GM20000 (cell line): Measurements from ENCODE around the gene ARHGAP23.
"Not testable (repeated sequence)": the region's sequence is repeated elsewhere in the genome, so short reads cannot be mapped to it uniquely, and the experiment has no call there.

Experiments used
- DNase-seq: peaks from one replicate; pipeline ENCODE4 v3.0.0; 2012; ENCODE audit warnings: low spot score
- TF ChIP-seq, protein P1 (sequence below): IDR thresholded peaks from 2 replicates; pipeline ENCODE4 v1.5.1; 2012; ENCODE audit warnings: mild to moderate bottlenecking, control low read depth; ENCODE audit errors: extremely low read depth, missing control alignments

ARHGAP23 gene

DNA sequence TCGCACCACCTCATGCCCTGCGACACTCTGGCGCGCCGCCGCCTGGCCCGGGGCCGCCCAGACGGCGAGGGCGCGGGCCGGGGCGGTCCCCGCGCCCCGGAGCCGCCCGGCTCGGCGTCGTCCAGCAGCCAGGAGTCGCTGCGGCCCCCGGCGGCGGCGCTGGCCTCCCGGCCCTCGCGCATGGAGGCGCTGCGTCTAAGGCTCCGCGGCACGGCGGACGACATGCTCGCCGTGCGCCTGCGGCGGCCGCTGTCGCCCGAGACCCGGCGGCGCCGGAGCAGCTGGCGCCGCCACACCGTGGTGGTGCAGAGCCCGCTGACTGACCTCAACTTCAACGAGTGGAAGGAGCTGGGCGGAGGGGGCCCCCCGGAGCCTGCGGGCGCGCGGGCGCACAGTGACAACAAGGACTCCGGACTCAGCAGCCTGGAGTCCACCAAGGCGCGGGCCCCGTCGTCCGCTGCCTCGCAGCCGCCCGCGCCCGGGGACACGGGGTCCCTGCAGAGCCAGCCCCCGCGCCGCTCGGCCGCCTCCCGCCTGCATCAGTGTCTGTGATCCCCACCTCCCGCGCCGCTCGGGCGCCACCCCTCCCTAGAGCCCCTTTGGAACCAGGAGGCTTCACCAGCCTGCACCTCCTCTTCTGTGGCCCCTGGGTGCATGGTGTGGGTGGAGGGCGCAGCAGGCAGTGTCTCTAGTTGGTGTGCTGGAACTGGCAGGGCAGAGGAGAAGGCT is 82.3 kb downstream of the ARHGAP23 start:
- peak; percentile 59 for DNase-seq
- TF ChIP-seq, protein P1, sequence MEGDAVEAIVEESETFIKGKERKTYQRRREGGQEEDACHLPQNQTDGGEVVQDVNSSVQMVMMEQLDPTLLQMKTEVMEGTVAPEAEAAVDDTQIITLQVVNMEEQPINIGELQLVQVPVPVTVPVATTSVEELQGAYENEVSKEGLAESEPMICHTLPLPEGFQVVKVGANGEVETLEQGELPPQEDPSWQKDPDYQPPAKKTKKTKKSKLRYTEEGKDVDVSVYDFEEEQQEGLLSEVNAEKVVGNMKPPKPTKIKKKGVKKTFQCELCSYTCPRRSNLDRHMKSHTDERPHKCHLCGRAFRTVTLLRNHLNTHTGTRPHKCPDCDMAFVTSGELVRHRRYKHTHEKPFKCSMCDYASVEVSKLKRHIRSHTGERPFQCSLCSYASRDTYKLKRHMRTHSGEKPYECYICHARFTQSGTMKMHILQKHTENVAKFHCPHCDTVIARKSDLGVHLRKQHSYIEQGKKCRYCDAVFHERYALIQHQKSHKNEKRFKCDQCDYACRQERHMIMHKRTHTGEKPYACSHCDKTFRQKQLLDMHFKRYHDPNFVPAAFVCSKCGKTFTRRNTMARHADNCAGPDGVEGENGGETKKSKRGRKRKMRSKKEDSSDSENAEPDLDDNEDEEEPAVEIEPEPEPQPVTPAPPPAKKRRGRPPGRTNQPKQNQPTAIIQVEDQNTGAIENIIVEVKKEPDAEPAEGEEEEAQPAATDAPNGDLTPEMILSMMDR = no peak

DNA sequence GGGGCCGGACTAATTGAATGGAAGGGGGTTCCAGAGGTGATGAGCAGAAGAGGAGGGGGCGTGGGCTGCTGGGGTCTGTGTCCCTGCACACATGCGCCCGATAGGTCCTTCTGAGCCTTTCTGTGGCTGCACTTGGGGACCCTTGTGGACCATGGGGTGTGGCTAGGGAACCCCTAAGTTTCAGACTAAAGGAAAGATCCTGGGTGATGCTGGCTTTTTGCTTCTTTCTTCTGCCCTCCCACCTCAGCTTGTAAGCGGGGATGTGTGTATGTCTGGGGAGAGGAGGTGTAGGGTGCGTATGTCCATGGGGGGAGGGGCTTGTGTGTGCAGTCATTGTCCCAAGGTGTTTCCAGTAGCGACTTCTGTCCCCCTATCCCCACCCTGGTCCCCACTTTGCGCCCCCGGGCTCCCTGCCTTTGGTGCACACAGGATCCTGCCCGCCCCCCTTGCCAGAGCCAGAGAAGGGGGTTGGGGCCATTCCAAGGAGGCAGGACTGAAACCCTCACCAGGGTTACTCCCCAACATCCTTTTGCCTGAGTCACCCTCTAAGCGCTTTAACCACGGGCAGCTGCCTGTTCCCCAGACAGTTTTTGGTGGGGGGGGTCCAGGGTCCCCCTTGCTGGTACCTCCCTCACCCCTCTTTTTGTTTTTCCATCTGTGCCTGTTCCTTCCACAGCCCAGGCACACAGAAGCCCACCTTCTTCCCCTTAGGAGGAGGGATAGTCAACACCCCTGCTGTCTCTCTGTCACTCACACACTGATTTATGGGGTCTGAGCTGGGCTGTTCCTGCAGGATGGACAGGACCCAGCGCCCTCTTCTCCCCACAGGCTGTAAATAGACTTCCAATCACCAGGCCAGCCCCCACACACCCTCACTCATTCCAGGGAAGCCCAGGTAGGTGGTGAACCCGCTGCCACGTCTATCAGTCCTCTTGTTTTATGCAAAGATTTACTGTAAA is 83.2 kb downstream of the ARHGAP23 start:
- TF ChIP-seq, protein P1 = no peak
- peak; percentile 14 for DNase-seq

DNA sequence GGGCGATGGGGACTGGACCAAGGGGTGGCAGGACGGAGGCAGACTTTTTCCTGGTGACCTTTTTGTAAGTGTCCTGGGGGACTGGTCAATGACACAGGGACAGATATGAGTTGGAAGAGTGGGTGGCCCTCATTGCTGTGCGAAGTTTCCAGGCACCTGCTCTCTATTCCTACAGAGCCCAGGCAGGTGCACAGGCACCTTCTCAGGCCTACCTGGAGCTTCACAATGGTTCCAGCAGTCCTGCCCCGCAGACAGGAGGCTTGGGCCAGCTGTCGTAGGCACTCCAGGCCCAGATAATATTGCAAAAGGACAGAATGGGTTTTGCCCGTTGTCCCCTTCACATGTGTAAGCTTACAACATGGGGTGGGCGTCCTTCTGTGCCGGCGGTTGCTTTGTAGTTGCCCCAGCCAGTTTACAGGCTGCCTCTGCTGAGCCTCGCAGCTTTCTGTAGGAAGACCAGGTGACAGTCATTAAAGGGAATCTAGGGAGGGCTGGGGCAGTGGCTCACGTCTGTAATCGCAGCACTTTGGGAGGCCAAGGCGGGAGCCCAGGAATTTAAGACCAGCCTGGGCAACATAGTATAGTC is 84.3 kb downstream of the ARHGAP23 start:
- DNase-seq = no peak
- TF ChIP-seq, protein P1 = no peak

DNA sequence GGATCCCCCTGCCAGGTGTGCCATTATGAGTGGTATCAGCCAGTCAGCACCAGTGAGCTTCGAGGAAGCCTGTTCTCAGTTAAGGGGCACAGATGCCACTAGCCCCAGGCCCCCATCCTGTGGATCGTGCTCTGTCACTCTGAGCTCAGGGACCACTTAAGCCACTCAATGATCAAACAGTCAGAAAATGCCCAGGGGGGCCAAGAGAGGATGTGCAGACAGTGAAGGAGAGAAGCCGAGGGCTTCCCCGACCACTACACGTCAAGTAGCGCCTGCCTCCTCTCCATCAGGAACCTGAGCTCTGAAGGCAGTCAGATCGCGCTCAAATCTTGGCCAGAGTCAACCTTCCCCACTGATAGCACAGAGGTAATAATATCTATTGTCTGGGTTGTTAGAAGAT is 98.3 kb downstream of the ARHGAP23 start:
- not testable (repeated sequence) for DNase-seq

DNA sequence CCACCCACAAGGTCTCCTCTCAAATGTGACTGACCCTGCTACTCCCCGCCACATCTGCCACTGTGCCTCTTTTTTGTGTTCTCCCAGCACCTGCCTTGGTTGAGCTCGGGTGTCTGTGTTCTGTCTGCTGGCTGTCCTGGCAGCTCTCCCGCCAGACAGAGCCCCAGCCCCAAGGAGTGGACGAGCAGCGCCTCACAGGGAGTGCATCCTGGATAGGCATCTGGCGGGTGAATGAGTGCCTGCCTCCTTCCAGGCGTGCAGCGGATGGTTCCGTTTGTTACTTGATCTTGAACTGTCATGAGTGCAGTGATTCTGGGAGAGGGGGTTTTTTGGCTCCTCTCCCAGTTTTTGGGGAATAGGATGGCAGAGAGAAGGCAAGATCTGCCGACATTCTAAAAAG is 99.9 kb downstream of the ARHGAP23 start:
- not testable (repeated sequence) for DNase-seq

DNA sequence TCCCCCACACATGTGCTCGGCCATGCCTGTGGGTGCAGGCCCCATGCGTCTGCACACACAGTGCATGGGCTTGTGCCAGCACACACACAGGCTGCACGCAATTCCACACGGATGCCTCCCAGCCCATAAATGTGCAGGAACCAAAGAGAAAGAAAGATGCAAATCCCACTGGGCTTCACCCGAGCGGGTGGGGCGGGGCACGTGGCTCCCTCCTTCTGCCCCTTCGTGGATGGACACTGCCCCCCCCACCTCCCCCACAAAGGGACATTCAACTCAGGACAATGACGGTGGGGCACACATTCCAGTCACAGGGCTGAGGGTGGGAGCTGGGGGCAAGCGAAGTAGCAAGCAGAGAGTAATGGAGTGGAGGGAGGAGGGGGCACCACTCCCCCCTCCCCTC is 102.6 kb downstream of the ARHGAP23 start:
- not testable (repeated sequence) for DNase-seq

DNA sequence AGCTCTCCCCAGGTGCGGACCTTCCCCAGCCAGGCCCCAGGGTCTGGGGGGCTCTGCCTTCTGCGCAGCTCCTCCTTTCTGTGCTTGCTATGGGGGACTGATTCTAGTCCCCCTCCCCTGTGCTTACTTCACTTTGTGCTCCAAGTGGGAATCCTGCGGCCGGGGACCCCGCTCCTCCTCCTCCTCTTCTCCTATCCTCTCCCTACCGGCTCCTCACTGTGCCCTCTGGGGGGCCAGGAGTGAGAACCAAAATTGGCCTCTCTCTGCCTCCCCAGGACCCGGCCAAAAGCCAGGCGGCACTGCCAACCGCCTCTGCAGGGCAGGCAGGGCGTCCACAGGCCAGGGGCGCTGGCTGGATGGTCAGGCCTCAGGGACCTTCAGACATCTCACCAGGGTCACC is 103.5 kb downstream of the ARHGAP23 start:
- not testable (repeated sequence) for DNase-seq

DNA sequence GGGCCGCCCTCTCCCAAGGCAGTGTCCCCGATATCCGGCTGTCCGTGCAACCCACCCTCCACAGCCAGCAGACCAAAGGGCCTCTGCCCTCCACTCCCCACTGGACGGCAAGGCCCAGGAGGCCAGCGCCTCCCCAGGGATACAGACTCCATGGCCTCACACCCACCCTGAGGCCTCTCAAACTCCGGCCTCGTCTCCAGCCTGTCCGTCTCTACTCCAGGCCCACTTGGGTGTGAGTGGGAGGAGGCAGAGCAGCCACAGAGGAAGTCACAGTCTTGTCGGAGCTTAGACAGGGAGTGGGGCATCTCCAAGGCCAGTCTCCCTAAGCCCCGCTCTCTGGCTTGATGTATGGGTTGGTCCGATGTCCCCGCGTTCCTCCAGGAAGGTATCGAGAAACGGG is 104.2 kb downstream of the ARHGAP23 start:
- TF ChIP-seq, protein P1 = no peak
- no peak for DNase-seq

DNA sequence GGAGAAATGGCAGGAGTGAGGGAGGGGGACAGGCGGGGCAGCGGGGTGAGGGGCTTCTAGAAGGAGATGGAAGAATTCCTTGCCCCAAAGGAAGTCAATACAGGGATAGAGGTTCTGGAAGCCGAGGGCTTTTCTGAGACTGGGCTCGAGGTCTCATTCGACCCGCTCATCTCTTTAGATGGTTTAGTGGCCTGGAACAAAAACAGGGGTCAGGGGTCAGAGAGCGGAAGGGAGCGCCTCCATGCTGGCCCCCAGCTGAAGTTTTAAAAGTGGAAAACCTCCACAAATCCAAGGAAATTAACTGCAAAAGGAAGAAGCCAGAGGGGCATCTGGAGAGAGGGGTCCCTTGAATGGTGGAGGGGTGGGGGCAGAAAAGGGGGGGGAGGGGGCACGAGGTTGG is 105.0 kb downstream of the ARHGAP23 start:
- TF ChIP-seq, protein P1 = no peak
- DNase-seq = no peak
